OCI-LY7 (cell line): Measurements from ENCODE around the gene GTSF1L.
A peak's percentile ranks its signal among the peaks of the same experiment; 100 is the strongest.

ENCODE experiments used
- CTCF ChIP-seq: fragments of 200-600 bp; sonication (generic); conservative IDR thresholded peaks from 2 replicates; pipeline ENCODE4 v1.5.1; 2014; ENCODE audit warnings: mild to moderate bottlenecking, antibody characterized with exemption, low read length, moderate library complexity, mixed read lengths
- EZH2phosphoT487 ChIP-seq: fragments of 200-600 bp; sonication (generic); IDR thresholded peaks from 2 replicates; pipeline ENCODE4 v1.6.1; 2018; ENCODE audit warnings: low read depth, borderline replicate concordance, mild to moderate bottlenecking, mixed run types, antibody characterized with exemption, low read length, moderate library complexity, mixed read lengths

DNA sequence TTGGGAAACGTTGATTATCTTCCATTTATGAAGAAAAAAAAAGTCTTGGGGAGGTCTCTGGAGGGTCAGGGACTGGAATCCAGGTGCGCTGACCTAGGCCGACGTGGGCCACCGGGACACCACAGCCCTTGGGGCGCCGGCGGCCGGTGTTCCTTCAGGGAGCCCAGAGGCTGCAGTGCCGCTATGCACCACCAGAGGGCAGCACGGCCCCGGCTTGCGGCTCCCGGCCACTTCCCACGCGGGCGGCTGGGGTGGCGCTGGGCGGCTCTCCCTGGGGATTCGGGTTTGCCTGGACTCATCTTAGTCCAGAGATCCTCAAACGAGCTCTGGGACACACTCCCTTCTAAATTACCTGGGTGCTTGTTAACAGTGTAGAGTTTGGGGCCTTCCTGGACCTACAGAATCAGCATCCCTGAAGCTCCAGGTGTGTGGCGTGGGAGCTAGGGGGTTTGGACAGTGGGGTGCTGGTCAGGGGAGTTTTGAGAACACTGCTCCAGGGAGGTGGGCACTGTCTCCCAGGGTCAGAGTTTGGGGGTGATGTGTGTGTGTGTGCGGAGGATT is 23.0 kb upstream of the GTSF1L start:
- TF ChIP-seq EZH2phosphoT487 (no peak), CTCF (peak; percentile 98)
